HepG2 (cell line): ENCODE data around the gene ZSCAN31. TPM values are rescaled to one million over a fixed set of nuclear protein-coding genes. Genes with fewer than 3 reads are reported as not detected.

Source experiments
- BATF2 ChIP-seq: sonication (generic); formaldehyde crosslinking; IDR thresholded peaks from 2 replicates; pipeline ENCODE4 v1.8.0; 2022; ENCODE audit warnings: mild to moderate bottlenecking, missing genetic modification reagents, moderate library complexity
- BCLAF1 ChIP-seq: fragments of 450-650 bp; IDR thresholded peaks from 2 replicates; pipeline ENCODE4 v1.6.1; 2017; ENCODE audit warnings: mild to moderate bottlenecking
- KDM5A ChIP-seq: fragments of 200-600 bp; sonication (generic); IDR thresholded peaks from 2 replicates; pipeline ENCODE4 v1.7.0; 2018; ENCODE audit warnings: antibody characterized with exemption, mild to moderate bottlenecking, low read length, borderline replicate concordance
- REST ChIP-seq, 2 experiments: IDR thresholded peaks; 2 replicates each; pipeline ENCODE4 v1.6.1; 2011 to 2012; ENCODE audit warnings: low read length in 2 of 2, borderline replicate concordance in 1 of 2, low read depth in 1 of 2, mild to moderate bottlenecking in 1 of 2, moderate library complexity in 1 of 2
- TFAP4 ChIP-seq: sonication (generic); IDR thresholded peaks from 2 replicates; pipeline ENCODE4 v1.6.1; 2016; ENCODE audit warnings: low read depth, borderline replicate concordance
- ZBTB43 ChIP-seq: sonication (generic); formaldehyde crosslinking; conservative IDR thresholded peaks from 2 replicates; pipeline ENCODE4 v1.4.0; 2020; ENCODE audit warnings: missing genetic modification reagents
- ZNF777 ChIP-seq: sonication (generic); formaldehyde crosslinking; IDR thresholded peaks from 2 replicates; pipeline ENCODE4 v1.4.0; 2020; ENCODE audit warnings: missing genetic modification reagents
- polyA plus RNA-seq, 8 experiments: library from polyadenylated mRNA; depleted of rRNA in 3 of 8; stranded (reverse) in 7 of 8; unstranded in 1 of 8; fragments of >200 nt; fragmentation: Illumina TruSeq in 4 of 8; extraction: Trizol in 4 of 8; gene quantifications; 2 replicates each; pipeline versions ENCODE4 v1.2.1 to v1.2.3, GENCODE V29; 2011 to 2016; ENCODE audit warnings: low read depth in 4 of 8, missing spikeins in 1 of 8, mixed read lengths in 1 of 8; ENCODE audit not compliant: insufficient read depth in 1 of 8
- total RNA-seq, 5 experiments: library from RNA; depleted of rRNA; stranded (reverse); fragments of >200 nt; fragmentation: Illumina TruSeq; extraction: Trizol; gene quantifications; 2 replicates each; pipeline ENCODE4 v1.2.3, GENCODE V29; 2016; ENCODE audit warnings: low read depth in 1 of 5
- TF ChIP-seq, protein P1 (sequence below): sonication (generic); formaldehyde crosslinking; IDR thresholded peaks from 2 replicates; pipeline ENCODE4 v1.5.0; 2020; ENCODE audit warnings: mild to moderate bottlenecking, missing genetic modification reagents, borderline replicate concordance
- TF ChIP-seq, protein P2 (sequence below): sonication (generic); formaldehyde crosslinking; IDR thresholded peaks from 2 replicates; pipeline ENCODE4 v1.9.0; 2021; ENCODE audit warnings: missing genetic modification reagents, mild to moderate bottlenecking, borderline replicate concordance
- TF ChIP-seq, protein P3 (sequence below): sonication (generic); formaldehyde crosslinking; IDR thresholded peaks from 2 replicates; pipeline ENCODE4 v1.5.0; 2020; ENCODE audit warnings: missing genetic modification reagents

ZSCAN31 gene
- total and polyA plus RNA-seq, 2 of the 13 experiments (the other 11 are each of a cell fraction or from before 2014, with no cell fraction given): 5.3 to 6.2 TPM

DNA sequence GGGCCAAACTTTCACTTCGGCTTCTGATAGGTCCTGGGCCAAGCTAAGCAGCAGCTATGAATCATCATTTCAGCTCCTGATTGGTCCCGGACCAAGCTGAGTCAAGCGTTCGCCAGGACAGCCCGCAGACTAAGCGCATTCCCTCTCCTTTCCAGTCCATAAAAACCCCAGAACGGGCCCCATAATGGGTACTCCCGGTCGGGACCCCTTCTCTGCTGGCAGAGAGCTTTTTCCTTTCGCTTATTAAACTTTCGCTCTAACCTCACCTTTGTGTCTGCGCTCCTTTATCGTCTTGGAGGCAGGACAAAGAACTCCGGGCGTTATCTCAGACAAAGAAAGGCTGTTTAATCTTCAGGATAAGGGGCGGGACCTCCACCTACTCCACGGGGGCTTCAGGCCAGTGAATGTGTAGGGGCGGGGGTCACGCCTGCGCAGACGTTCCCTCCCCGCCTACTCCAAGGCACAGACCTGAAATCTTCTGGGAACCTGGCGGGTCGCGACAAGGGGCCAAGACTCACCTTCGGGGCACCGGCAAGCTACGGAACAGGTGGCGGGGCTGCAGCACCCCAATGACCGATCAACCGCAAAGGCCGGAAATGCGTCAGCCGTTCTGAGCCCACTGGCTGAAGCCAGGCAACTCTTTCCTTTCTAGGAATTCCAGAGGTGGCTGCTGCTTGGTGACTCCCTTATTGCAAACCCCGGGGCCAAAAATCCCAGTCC lies at the start of gene ZSCAN31 (continued):
- TF ChIP-seq, protein P1, sequence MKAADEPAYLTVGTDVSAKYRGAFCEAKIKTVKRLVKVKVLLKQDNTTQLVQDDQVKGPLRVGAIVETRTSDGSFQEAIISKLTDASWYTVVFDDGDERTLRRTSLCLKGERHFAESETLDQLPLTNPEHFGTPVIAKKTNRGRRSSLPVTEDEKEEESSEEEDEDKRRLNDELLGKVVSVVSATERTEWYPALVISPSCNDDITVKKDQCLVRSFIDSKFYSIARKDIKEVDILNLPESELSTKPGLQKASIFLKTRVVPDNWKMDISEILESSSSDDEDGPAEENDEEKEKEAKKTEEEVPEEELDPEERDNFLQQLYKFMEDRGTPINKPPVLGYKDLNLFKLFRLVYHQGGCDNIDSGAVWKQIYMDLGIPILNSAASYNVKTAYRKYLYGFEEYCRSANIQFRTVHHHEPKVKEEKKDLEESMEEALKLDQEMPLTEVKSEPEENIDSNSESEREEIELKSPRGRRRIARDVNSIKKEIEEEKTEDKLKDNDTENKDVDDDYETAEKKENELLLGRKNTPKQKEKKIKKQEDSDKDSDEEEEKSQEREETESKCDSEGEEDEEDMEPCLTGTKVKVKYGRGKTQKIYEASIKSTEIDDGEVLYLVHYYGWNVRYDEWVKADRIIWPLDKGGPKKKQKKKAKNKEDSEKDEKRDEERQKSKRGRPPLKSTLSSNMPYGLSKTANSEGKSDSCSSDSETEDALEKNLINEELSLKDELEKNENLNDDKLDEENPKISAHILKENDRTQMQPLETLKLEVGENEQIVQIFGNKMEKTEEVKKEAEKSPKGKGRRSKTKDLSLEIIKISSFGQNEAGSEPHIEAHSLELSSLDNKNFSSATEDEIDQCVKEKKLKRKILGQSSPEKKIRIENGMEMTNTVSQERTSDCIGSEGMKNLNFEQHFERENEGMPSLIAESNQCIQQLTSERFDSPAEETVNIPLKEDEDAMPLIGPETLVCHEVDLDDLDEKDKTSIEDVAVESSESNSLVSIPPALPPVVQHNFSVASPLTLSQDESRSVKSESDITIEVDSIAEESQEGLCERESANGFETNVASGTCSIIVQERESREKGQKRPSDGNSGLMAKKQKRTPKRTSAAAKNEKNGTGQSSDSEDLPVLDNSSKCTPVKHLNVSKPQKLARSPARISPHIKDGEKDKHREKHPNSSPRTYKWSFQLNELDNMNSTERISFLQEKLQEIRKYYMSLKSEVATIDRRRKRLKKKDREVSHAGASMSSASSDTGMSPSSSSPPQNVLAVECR (CRISPR knock-in tag): peak; percentile 76; the same call in 1 of the 2 replicates
- TF ChIP-seq REST (IDR thresholded peaks at IDR 0.05; ENCODE audit: borderline replicate concordance in 1 of 2, low read depth in 1 of 2, low read length in 2 of 2) (peak in 1 of 2 experiments; percentile 19; a peak in 1 of 4 replicates), ZBTB43 (CRISPR knock-in tag) (peak; percentile 45; the same call in 1 of the 2 replicates), BCLAF1 (no peak), ZNF777 (no peak), KDM5A (peak; percentile 84), TFAP4 (no peak), BATF2 (CRISPR knock-in tag) (no peak)
- TF ChIP-seq, protein P2, sequence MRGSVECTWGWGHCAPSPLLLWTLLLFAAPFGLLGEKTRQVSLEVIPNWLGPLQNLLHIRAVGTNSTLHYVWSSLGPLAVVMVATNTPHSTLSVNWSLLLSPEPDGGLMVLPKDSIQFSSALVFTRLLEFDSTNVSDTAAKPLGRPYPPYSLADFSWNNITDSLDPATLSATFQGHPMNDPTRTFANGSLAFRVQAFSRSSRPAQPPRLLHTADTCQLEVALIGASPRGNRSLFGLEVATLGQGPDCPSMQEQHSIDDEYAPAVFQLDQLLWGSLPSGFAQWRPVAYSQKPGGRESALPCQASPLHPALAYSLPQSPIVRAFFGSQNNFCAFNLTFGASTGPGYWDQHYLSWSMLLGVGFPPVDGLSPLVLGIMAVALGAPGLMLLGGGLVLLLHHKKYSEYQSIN (CRISPR knock-in tag): no peak
- TF ChIP-seq, protein P3, sequence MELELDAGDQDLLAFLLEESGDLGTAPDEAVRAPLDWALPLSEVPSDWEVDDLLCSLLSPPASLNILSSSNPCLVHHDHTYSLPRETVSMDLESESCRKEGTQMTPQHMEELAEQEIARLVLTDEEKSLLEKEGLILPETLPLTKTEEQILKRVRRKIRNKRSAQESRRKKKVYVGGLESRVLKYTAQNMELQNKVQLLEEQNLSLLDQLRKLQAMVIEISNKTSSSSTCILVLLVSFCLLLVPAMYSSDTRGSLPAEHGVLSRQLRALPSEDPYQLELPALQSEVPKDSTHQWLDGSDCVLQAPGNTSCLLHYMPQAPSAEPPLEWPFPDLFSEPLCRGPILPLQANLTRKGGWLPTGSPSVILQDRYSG (CRISPR knock-in tag): peak; percentile 85; the same call in 1 of the 2 replicates
